K562 (cell line): ENCODE measurements around the gene SLC1A3. TPM values are rescaled to one million over a fixed set of nuclear protein-coding genes. Genes with fewer than 3 reads are reported as not detected.
A peak's percentile ranks its signal among the peaks of the same experiment; 100 is the strongest.

Experiments used
- ATAC-seq: fragments of 200-7000 bp; cut with Tn5 transposase; 3 replicates; pipeline ENCODE4 v1.9.1; 2020; ENCODE audit warnings: moderate library complexity
- BruUV-seq: library from RNA; stranded (reverse); fragments of 400-500 nt; replicated peaks from 2 replicates; lab custom pipeline; 2021; lab: Mats Ljungman, UMichigan
- CTCF ChIA-PET: fragments of 300-600 bp; formaldehyde crosslinking; extraction: SDS; loops from one replicate; lab custom pipeline; 2021; ENCODE audit warnings: low intra/inter-chr PET ratio; lab: Yijun Ruan, JAX
- POLR2A ChIA-PET: fragments of 300-600, 350-650 bp; sonication (Branson Sonifier 250); formaldehyde crosslinking; extraction: SDS; loops from one replicate; lab custom pipeline; 2021; ENCODE audit warnings: antibody characterized with exemption, inconsistent platforms; lab: Yijun Ruan, JAX
- DNase-seq, 4 experiments: peaks; one replicate each; pipeline versions ENCODE4 v3.0.0 to v3.0.0-alpha.2; 2011 to 2018; ENCODE audit warnings: low spot score in 3 of 4, mixed read lengths in 3 of 4; ENCODE audit errors: extremely low read depth in 1 of 4
- FAIRE-seq: peaks from 2 replicates; lab custom pipeline; 2011; peaks lifted over from hg19 to GRCh38; lab: Jason Lieb, UNC
- H2AFZ ChIP-seq: 2 replicates; pipeline ENCODE4 v1.6.0; 2011; ENCODE audit warnings: low read depth, low read length, control low read depth, inconsistent platforms
- H3K27ac ChIP-seq: fragments of 200-600 bp; 3 replicates; pipeline ENCODE4 v1.8.0; 2011; ENCODE audit warnings: low read depth, mild to moderate bottlenecking, control low read depth, inconsistent platforms, low read length, moderate library complexity, mixed read lengths; ENCODE audit errors: extremely low read depth
- H3K27me3 ChIP-seq, 2 experiments: fragments of 300-600 bp in 1 of 2; 2 replicates in 1 of 2; 3 replicates in 1 of 2; pipeline versions ENCODE4 v1.6.0 to v1.8.0; 2011; ENCODE audit warnings: inconsistent platforms in 2 of 2, low read length in 2 of 2, mild to moderate bottlenecking in 1 of 2, mixed read lengths in 1 of 2, moderate library complexity in 1 of 2; ENCODE audit not compliant: control insufficient read depth in 2 of 2, insufficient read depth in 2 of 2
- H3K36me3 ChIP-seq: fragments of 300-600 bp; 3 replicates; pipeline ENCODE4 v1.8.0; 2011; ENCODE audit warnings: mild to moderate bottlenecking, low read length, inconsistent platforms; ENCODE audit not compliant: control insufficient read depth, insufficient read depth
- H3K4me1 ChIP-seq, 2 experiments: fragments of 200-600 bp in 1 of 2; replicated peaks in 1 of 2; 2 replicates in 1 of 2; 3 replicates in 1 of 2; pipeline versions ENCODE4 v1.5.1 to v1.8.0; 2011; ENCODE audit warnings: inconsistent platforms in 2 of 2, low read length in 2 of 2, mild to moderate bottlenecking in 1 of 2, mixed read lengths in 1 of 2, moderate library complexity in 1 of 2; ENCODE audit not compliant: control insufficient read depth in 2 of 2, insufficient read depth in 2 of 2
- H3K4me2 ChIP-seq: 2 replicates; pipeline ENCODE4 v1.6.1; 2011; ENCODE audit warnings: low read length, control low read depth, inconsistent platforms, mixed read lengths; ENCODE audit not compliant: insufficient read depth
- H3K4me3 ChIP-seq: fragments of 200-600 bp; sonication (generic), shearing (Covaris generic); 2 replicates; pipeline ENCODE4 v1.5.1; 2016; ENCODE audit warnings: control low read depth, inconsistent platforms
- H3K79me2 ChIP-seq: fragments of 200-600 bp; 3 replicates; pipeline ENCODE4 v1.8.0; 2011; ENCODE audit warnings: low read length, inconsistent platforms; ENCODE audit not compliant: control insufficient read depth, insufficient read depth
- H3K9ac ChIP-seq, 2 experiments: 2 replicates each; pipeline versions ENCODE4 v1.6.0 to v1.6.1; 2011; ENCODE audit warnings: low read depth in 2 of 2, low read length in 2 of 2, control low read depth in 1 of 2, inconsistent platforms in 1 of 2, mild to moderate bottlenecking in 1 of 2, mixed read lengths in 1 of 2; ENCODE audit not compliant: insufficient read depth in 1 of 2
- H3K9me1 ChIP-seq: one replicate; pipeline ENCODE4 v1.6.0; 2011; ENCODE audit warnings: inconsistent platforms, mild to moderate bottlenecking, low read length, moderate library complexity; ENCODE audit not compliant: control insufficient read depth, insufficient read depth
- H3K9me3 ChIP-seq: replicated peaks from 2 replicates; pipeline ENCODE4 v1.5.1; 2011; ENCODE audit warnings: low read depth, low read length, inconsistent platforms; ENCODE audit not compliant: control insufficient read depth, insufficient read depth
- H4K20me1 ChIP-seq: replicated peaks from 2 replicates; pipeline ENCODE4 v1.6.1; 2011; ENCODE audit warnings: low read length, inconsistent platforms, mixed read lengths; ENCODE audit not compliant: control insufficient read depth, insufficient read depth
- GTF2A2 ChIP-seq: IDR thresholded peaks from 2 replicates; pipeline ENCODE4 v1.6.1; 2016; ENCODE audit warnings: mild to moderate bottlenecking, missing genetic modification characterization, missing compliant biosample characterization
- MECOM ChIP-seq: fragments of 250-450 bp; sonication (Bioruptor Pico); IDR thresholded peaks from 2 replicates; pipeline ENCODE4 v1.8.0; 2022; ENCODE audit warnings: inconsistent platforms
- NFIC ChIP-seq: fragments of 450-650 bp; IDR thresholded peaks from 2 replicates; pipeline ENCODE4 v1.6.1; 2017; ENCODE audit warnings: mild to moderate bottlenecking, inconsistent platforms
- NFIX ChIP-seq: fragments of 250-450 bp; sonication (Bioruptor Pico); IDR thresholded peaks from 2 replicates; pipeline ENCODE4 v1.4.0; 2020; ENCODE audit warnings: low read depth, mild to moderate bottlenecking, moderate library complexity
- RBM34 ChIP-seq: fragments of 200-400 bp; formaldehyde crosslinking; IDR thresholded peaks from 2 replicates; pipeline ENCODE4 v1.6.1; 2018; ENCODE audit warnings: low read length, borderline replicate concordance; ENCODE audit not compliant: insufficient read depth
- SRF ChIP-seq, 2 experiments: fragments of 250-450, 450-650 bp in 1 of 2; sonication (Bioruptor Pico) in 1 of 2; sonication (generic) in 1 of 2; formaldehyde crosslinking; IDR thresholded peaks; 2 replicates each; pipeline versions ENCODE4 v1.5.0 to v1.5.1; 2020 to 2022; ENCODE audit warnings: mild to moderate bottlenecking in 1 of 2, missing genetic modification reagents in 1 of 2
- TSC22D4 ChIP-seq: fragments of 450-650 bp; IDR thresholded peaks from 2 replicates; pipeline ENCODE4 v1.6.1; 2016; ENCODE audit warnings: missing genetic modification characterization, missing biosample characterization, control low read depth
- UBTF ChIP-seq, 2 experiments: IDR thresholded peaks; 2 replicates each; pipeline ENCODE4 v1.6.1; 2012; ENCODE audit warnings: improper control_type of control experiment in 2 of 2, low read depth in 2 of 2, low read length in 2 of 2, borderline replicate concordance in 1 of 2
- ZHX1 ChIP-seq: fragments of 150-350 bp; conservative IDR thresholded peaks from 2 replicates; pipeline ENCODE4 v1.6.1; 2014; ENCODE audit warnings: low read length
- ZNF57 ChIP-seq: fragments of 450-650 bp; formaldehyde crosslinking; IDR thresholded peaks from 2 replicates; pipeline ENCODE4 v1.4.0; 2020; ENCODE audit warnings: mild to moderate bottlenecking, moderate library complexity
- WGBS: fragments of 100-300 bp; shearing (Covaris generic); methylation state at CpG from one replicate; pipeline ENCODE4 v1.1.6; 2016; ENCODE audit warnings: low coverage, mixed read lengths; ENCODE audit not compliant: insufficient coverage; ENCODE audit errors: missing lambda C conversion rate; 5-methylcytosine and 5-hydroxymethylcytosine counted together
- in situ Hi-C: fragments of 300-500 bp; cut with MboI; formaldehyde crosslinking; loops from 4 replicates; pipeline ENCODE4 v1.15.0; 2018; ENCODE audit warnings: inconsistent platforms, mixed read lengths
- intact Hi-C: fragments of 100-400 bp; cut with micrococcal nuclease; formaldehyde crosslinking; loops from 2 replicates; pipeline ENCODE4 v1.14.2; 2022
- polyA plus RNA-seq, 8 experiments: library from polyadenylated mRNA; depleted of rRNA in 4 of 8; stranded (reverse) in 5 of 8; unstranded in 3 of 8; fragments of >200 nt; fragmentation: Nextera tagmentation in 2 of 8; fragmentation: Illumina TruSeq in 1 of 8; extraction: Ambion mirVana in 2 of 8; extraction: Trizol in 1 of 8; gene quantifications; 2 replicates each; pipeline versions ENCODE4 v1.2.1 to v1.2.3, GENCODE V29; 2011 to 2014; ENCODE audit warnings: inconsistent platforms in 1 of 8, missing spikeins in 1 of 8
- total RNA-seq, 7 experiments: library from RNA; depleted of rRNA in 6 of 7; stranded (reverse); fragments of >200 nt in 6 of 7; fragmentation: Illumina TruSeq in 2 of 7; extraction: Trizol in 2 of 7; gene quantifications; 2 replicates each; pipeline versions ENCODE4 v1.2.1 to v1.2.3, GENCODE V29; 2011 to 2021; ENCODE audit warnings: low replicate concordance in 1 of 7
- TF ChIP-seq, protein P1 (sequence below): fragments of 450-650 bp; IDR thresholded peaks from one replicate; pipeline ENCODE4 v1.6.1; 2018; ENCODE audit warnings: mild to moderate bottlenecking, moderate library complexity; ENCODE audit not compliant: partially characterized antibody

The SLC1A3 gene
- total and polyA plus RNA-seq, 9 of the 15 experiments (the other 6 are each of a cell fraction or from before 2014, with no cell fraction given): 0.13 TPM; not detected in 8

DNA sequence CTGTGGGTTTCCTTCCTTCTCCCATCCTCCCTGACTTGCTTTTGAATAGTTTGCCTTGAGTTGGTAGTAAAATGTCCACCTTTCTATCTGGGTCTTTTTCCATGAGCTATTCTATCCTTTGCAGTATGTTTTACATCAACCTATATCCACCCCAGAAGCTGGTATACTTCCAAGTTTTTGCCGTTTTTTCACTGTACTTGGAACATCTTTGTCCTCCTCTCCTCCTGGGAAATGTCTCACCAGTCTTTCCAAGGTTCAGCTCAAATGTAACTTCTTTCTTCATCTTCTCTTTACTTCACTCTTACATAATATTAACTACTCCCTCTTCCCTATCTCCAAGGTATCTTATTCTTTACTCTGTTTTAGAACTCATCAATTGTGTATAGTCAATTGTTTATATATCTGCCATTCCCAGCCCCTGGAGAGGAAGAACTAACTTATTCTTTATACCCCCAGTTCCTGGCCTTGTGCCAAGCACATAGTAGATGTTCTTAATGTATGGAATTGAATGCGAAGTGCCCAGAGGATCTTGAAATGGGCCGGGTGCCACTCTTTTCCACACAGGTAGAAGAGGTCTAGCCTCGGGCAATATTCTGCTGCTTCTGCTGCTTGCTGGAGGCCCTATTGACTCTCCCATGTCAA lies 34.9 kb upstream of the SLC1A3 start:
- TF ChIP-seq MECOM (CRISPR knock-in tag) (no peak), UBTF (IDR thresholded peaks at IDR 0.05; ENCODE audit: borderline replicate concordance in 1 of 2, low read depth in 2 of 2, low read length in 2 of 2) (no peak), ZHX1 (no peak), NFIX (CRISPR knock-in tag) (peak; percentile 50), TSC22D4 (tag) (no peak), GTF2A2 (tag) (no peak), ZNF57 (CRISPR knock-in tag) (no peak), RBM34 (no peak), SRF (CRISPR knock-in tag; IDR thresholded peaks at IDR 0.05) (no peak), NFIC (peak; percentile 83)
- TF ChIP-seq, protein P1, sequence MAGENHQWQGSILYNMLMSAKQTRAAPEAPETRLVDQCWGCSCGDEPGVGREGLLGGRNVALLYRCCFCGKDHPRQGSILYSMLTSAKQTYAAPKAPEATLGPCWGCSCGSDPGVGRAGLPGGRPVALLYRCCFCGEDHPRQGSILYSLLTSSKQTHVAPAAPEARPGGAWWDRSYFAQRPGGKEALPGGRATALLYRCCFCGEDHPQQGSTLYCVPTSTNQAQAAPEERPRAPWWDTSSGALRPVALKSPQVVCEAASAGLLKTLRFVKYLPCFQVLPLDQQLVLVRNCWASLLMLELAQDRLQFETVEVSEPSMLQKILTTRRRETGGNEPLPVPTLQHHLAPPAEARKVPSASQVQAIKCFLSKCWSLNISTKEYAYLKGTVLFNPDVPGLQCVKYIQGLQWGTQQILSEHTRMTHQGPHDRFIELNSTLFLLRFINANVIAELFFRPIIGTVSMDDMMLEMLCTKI: no peak
- Histone ChIP-seq H4K20me1 (no peaks in the 10 kb centered on the region), H3K27me3 (no peaks in the 10 kb centered on the region; a peak in 1 of 5 replicates), H3K36me3 (no peaks in the 10 kb centered on the region), H2AFZ (no peak overlapping the region), H3K9me3 (no peaks in the 10 kb centered on the region), H3K4me1 (no peaks in the 10 kb centered on the region), H3K4me3 (no peak overlapping the region), H3K9me1 (no peaks in the 10 kb centered on the region), H3K79me2 (no peaks in the 10 kb centered on the region), H3K4me2 (no peak overlapping the region), H3K9ac (no peak overlapping the region), H3K27ac (no peak overlapping the region)
- intact Hi-C loops: no loop called here
- BruUV-seq: no TSS peak
- POLR2A ChIA-PET: no interaction called here
- WGBS: 1% methylated on average over 4 of the region's 4 CpGs
- no peak for FAIRE-seq
- ATAC-seq: no peak
- CTCF ChIA-PET: no interaction called here
- in situ Hi-C loops: no loop called here
- no peak for DNase-seq
